Measurements from ENCODE around the gene CIT. TPM values are rescaled to one million over a fixed set of nuclear protein-coding genes. Genes with fewer than 3 reads are reported as not detected.

CIT gene
- total RNA-seq, 5 donors from 2014 or later (not counting 1 experiment from before 2014, with no cell fraction given) = 1.9 to 4.5 (median 2.1) TPM

- ATAC-seq (replicated peaks in 1 of 4) (no peak), DNase-seq (no peak)
- POLR2A ChIA-PET = no interaction called here
Observed at GRCh38 chr12:119770146-119770545, 107.0 kb downstream of the CIT start.

GRCh38 chr12:119762619-119763018 is 114.5 kb downstream of the CIT start:
- Histone ChIP-seq H3K4me1 (ENCODE audit: control insufficient read depth in 1 of 2, extremely low read depth in 1 of 2, insufficient read depth in 2 of 2, low read length in 2 of 2) (no peaks in the 10 kb centered on the region), H3K36me3 (ENCODE audit: control insufficient read depth in 2 of 2, extremely low read depth in 1 of 2, insufficient read depth in 1 of 2, low read length in 1 of 2) (no peaks in the 10 kb centered on the region), H3K27ac (ENCODE audit: low read length) (no peak overlapping the region), H3K27me3 (replicated peaks in 1 of 2; ENCODE audit: control insufficient read depth in 2 of 2, extremely low read depth in 1 of 2, insufficient read depth in 2 of 2, low read length in 1 of 2) (no peaks in the 10 kb centered on the region), H3K4me3 (ENCODE audit: control insufficient read depth in 1 of 2, extremely low read depth in 1 of 2, low read length in 1 of 2) (no peak overlapping the region), H3K9me3 (no peaks in the 10 kb centered on the region)
- no CpG with 5 or more reads among the region's 4 CpGs for WGBS (ENCODE audit: insufficient coverage)
- Mint-ChIP-seq H3K4me1 (no peaks in the 10 kb centered on the region), H3K27me3 (no peaks in the 10 kb centered on the region), H3K9me3 (peaks cover 0 to 8% (median 6%) of the 10 kb centered on the region in 3 donors), H3K4me3 (no peak overlapping the region), H3K27ac (no peak overlapping the region), H3K36me3 (peaks cover 4% of the 10 kb centered on the region)
- ChIA-PET CTCF (interaction anchor here in 1 of 2 donors (0.5 kb wide), 1 partner anchor 447 kb away, joined by 4 read pairs; no protein-coding TSS in a partner anchor), POLR2A (no interaction called here)
- DNase-seq (no peak), ATAC-seq (replicated peaks in 1 of 4) (no peak)

More at GRCh38 chr12:119770146-119770545, 107.0 kb downstream of the CIT start:
- Mint-ChIP-seq H3K36me3 (peaks cover 3% of the 10 kb centered on the region), H3K4me1 (no peaks in the 10 kb centered on the region), H3K4me3 (no peak overlapping the region), H3K27me3 (no peaks in the 10 kb centered on the region), H3K9me3 (no peaks in the 10 kb centered on the region), H3K27ac (no peak overlapping the region)
- Histone ChIP-seq H3K9me3 (no peaks in the 10 kb centered on the region), H3K36me3 (ENCODE audit: control insufficient read depth in 2 of 2, extremely low read depth in 1 of 2, insufficient read depth in 1 of 2, low read length in 1 of 2) (no peaks in the 10 kb centered on the region), H3K4me1 (ENCODE audit: control insufficient read depth in 1 of 2, extremely low read depth in 1 of 2, insufficient read depth in 2 of 2, low read length in 2 of 2) (no peaks in the 10 kb centered on the region), H3K4me3 (ENCODE audit: control insufficient read depth in 1 of 2, extremely low read depth in 1 of 2, low read length in 1 of 2) (no peak overlapping the region), H3K27ac (ENCODE audit: low read length) (no peak overlapping the region), H3K27me3 (replicated peaks in 1 of 2; ENCODE audit: control insufficient read depth in 2 of 2, extremely low read depth in 1 of 2, insufficient read depth in 2 of 2, low read length in 1 of 2) (no peaks in the 10 kb centered on the region)
- CTCF ChIA-PET = no interaction called here
- 100% methylated on average over 2 of the region's 5 CpGs for WGBS (ENCODE audit: insufficient coverage)

GRCh38 chr12:119758722-119759121 is 118.4 kb downstream of the CIT start:
- ChIA-PET POLR2A (no interaction called here), CTCF (no interaction called here)
- no peak overlapping the region for H3K4me3 Mint-ChIP-seq
- ATAC-seq (replicated peaks in 1 of 4) = no peak
- no peaks in the 10 kb centered on the region for H3K4me1 ChIP-seq (ENCODE audit: control insufficient read depth in 1 of 2, extremely low read depth in 1 of 2, insufficient read depth in 2 of 2, low read length in 2 of 2)
- H3K36me3 Mint-ChIP-seq = peaks cover 4% of the 10 kb centered on the region
- H3K27me3 Mint-ChIP-seq = no peaks in the 10 kb centered on the region
- no peaks in the 10 kb centered on the region for H3K9me3 ChIP-seq
- no peaks in the 10 kb centered on the region for H3K36me3 ChIP-seq (ENCODE audit: control insufficient read depth in 2 of 2, extremely low read depth in 1 of 2, insufficient read depth in 1 of 2, low read length in 1 of 2)
- no peak overlapping the region for H3K27ac Mint-ChIP-seq
- H3K4me3 ChIP-seq (ENCODE audit: control insufficient read depth in 1 of 2, extremely low read depth in 1 of 2, low read length in 1 of 2) = no peak overlapping the region
- peaks cover 0 to 8% (median 1%) of the 10 kb centered on the region in 3 donors for H3K9me3 Mint-ChIP-seq
- no peak overlapping the region for H3K27ac ChIP-seq (ENCODE audit: low read length)
- H3K4me1 Mint-ChIP-seq = no peaks in the 10 kb centered on the region
- no peak for DNase-seq
- 100% methylated on average over 2 of the region's 4 CpGs for WGBS (ENCODE audit: insufficient coverage)
- no peaks in the 10 kb centered on the region for H3K27me3 ChIP-seq (replicated peaks in 1 of 2; ENCODE audit: control insufficient read depth in 2 of 2, extremely low read depth in 1 of 2, insufficient read depth in 2 of 2, low read length in 1 of 2)

GRCh38 chr12:119758234-119758633 is 118.9 kb downstream of the CIT start:
- peaks cover 4% of the 10 kb centered on the region for H3K36me3 Mint-ChIP-seq
- no peaks in the 10 kb centered on the region for H3K27me3 Mint-ChIP-seq
- H3K4me3 ChIP-seq (ENCODE audit: control insufficient read depth in 1 of 2, extremely low read depth in 1 of 2, low read length in 1 of 2) = no peak overlapping the region
- no CpG with 5 or more reads among the region's 2 CpGs for WGBS (ENCODE audit: insufficient coverage)
- no peaks in the 10 kb centered on the region for H3K9me3 ChIP-seq
- ATAC-seq (replicated peaks in 1 of 4) (no peak), DNase-seq (no peak)
- ChIA-PET POLR2A (no interaction called here), CTCF (no interaction called here)
- peaks cover 0 to 5% (median 0%) of the 10 kb centered on the region in 3 donors for H3K9me3 Mint-ChIP-seq
- H3K27ac ChIP-seq (ENCODE audit: low read length) = no peak overlapping the region
- no peaks in the 10 kb centered on the region for H3K4me1 Mint-ChIP-seq
- H3K27me3 ChIP-seq (replicated peaks in 1 of 2; ENCODE audit: control insufficient read depth in 2 of 2, extremely low read depth in 1 of 2, insufficient read depth in 2 of 2, low read length in 1 of 2) = no peaks in the 10 kb centered on the region
- H3K27ac Mint-ChIP-seq = no peak overlapping the region
- no peaks in the 10 kb centered on the region for H3K36me3 ChIP-seq (ENCODE audit: control insufficient read depth in 2 of 2, extremely low read depth in 1 of 2, insufficient read depth in 1 of 2, low read length in 1 of 2)
- H3K4me3 Mint-ChIP-seq = no peak overlapping the region
- no peaks in the 10 kb centered on the region for H3K4me1 ChIP-seq (ENCODE audit: control insufficient read depth in 1 of 2, extremely low read depth in 1 of 2, insufficient read depth in 2 of 2, low read length in 2 of 2)

- no peak overlapping the region for H3K27ac Mint-ChIP-seq
- H3K27me3 ChIP-seq (replicated peaks in 1 of 2; ENCODE audit: control insufficient read depth in 2 of 2, extremely low read depth in 1 of 2, insufficient read depth in 2 of 2, low read length in 1 of 2) = no peaks in the 10 kb centered on the region
- H3K36me3 Mint-ChIP-seq = no peaks in the 10 kb centered on the region
- no peaks in the 10 kb centered on the region for H3K9me3 Mint-ChIP-seq
- 95% methylated on average over 9 of the region's 9 CpGs for WGBS (ENCODE audit: insufficient coverage)
- H3K4me3 ChIP-seq (ENCODE audit: control insufficient read depth in 1 of 2, extremely low read depth in 1 of 2, low read length in 1 of 2) = no peak overlapping the region
- no peaks in the 10 kb centered on the region for H3K9me3 ChIP-seq
- CTCF ChIA-PET = no interaction called here
- no peaks in the 10 kb centered on the region for H3K36me3 ChIP-seq (ENCODE audit: control insufficient read depth in 2 of 2, extremely low read depth in 1 of 2, insufficient read depth in 1 of 2, low read length in 1 of 2)
- POLR2A ChIA-PET = no interaction called here
- no peak overlapping the region for H3K4me3 Mint-ChIP-seq
- no peaks in the 10 kb centered on the region for H3K27me3 Mint-ChIP-seq
- no peak overlapping the region for H3K27ac ChIP-seq (ENCODE audit: low read length)
- H3K4me1 Mint-ChIP-seq = no peaks in the 10 kb centered on the region
- H3K4me1 ChIP-seq (ENCODE audit: control insufficient read depth in 1 of 2, extremely low read depth in 1 of 2, insufficient read depth in 2 of 2, low read length in 2 of 2) = no peaks in the 10 kb centered on the region
- ATAC-seq (replicated peaks in 1 of 4) = no peak
- no peak for DNase-seq
Observed at GRCh38 chr12:119751961-119752360, 125.2 kb downstream of the CIT start.

GRCh38 chr12:119749666-119750065 is 127.5 kb downstream of the CIT start:
- ChIA-PET CTCF (no interaction called here), POLR2A (interaction anchor here in 1 of 2 donors (0.6 kb wide), 1 partner anchor 19 kb away, joined by 3 read pairs; no protein-coding TSS in a partner anchor)
- no peaks in the 10 kb centered on the region for H3K27me3 Mint-ChIP-seq
- DNase-seq = no peak
- H3K27ac Mint-ChIP-seq = no peak overlapping the region
- Histone ChIP-seq H3K4me3 (ENCODE audit: control insufficient read depth in 1 of 2, extremely low read depth in 1 of 2, low read length in 1 of 2) (no peak overlapping the region), H3K27me3 (replicated peaks in 1 of 2; ENCODE audit: control insufficient read depth in 2 of 2, extremely low read depth in 1 of 2, insufficient read depth in 2 of 2, low read length in 1 of 2) (no peaks in the 10 kb centered on the region), H3K4me1 (ENCODE audit: control insufficient read depth in 1 of 2, extremely low read depth in 1 of 2, insufficient read depth in 2 of 2, low read length in 2 of 2) (no peaks in the 10 kb centered on the region), H3K36me3 (ENCODE audit: control insufficient read depth in 2 of 2, extremely low read depth in 1 of 2, insufficient read depth in 1 of 2, low read length in 1 of 2) (no peaks in the 10 kb centered on the region), H3K27ac (ENCODE audit: low read length) (no peak overlapping the region), H3K9me3 (no peaks in the 10 kb centered on the region)
- peaks cover 6% of the 10 kb centered on the region for H3K36me3 Mint-ChIP-seq
- H3K9me3 Mint-ChIP-seq = peaks cover 7 to 14% (median 8%) of the 10 kb centered on the region in 3 donors
- 97% methylated on average over 3 of the region's 4 CpGs for WGBS (ENCODE audit: insufficient coverage)
- ATAC-seq (replicated peaks in 1 of 4) = no peak
- H3K4me3 Mint-ChIP-seq = no peak overlapping the region
- no peaks in the 10 kb centered on the region for H3K4me1 Mint-ChIP-seq

GRCh38 chr12:119748497-119748896 is 128.6 kb downstream of the CIT start:
- Histone ChIP-seq H3K4me3 (ENCODE audit: control insufficient read depth in 1 of 2, extremely low read depth in 1 of 2, low read length in 1 of 2) (no peak overlapping the region), H3K27ac (ENCODE audit: low read length) (no peak overlapping the region), H3K4me1 (ENCODE audit: control insufficient read depth in 1 of 2, extremely low read depth in 1 of 2, insufficient read depth in 2 of 2, low read length in 2 of 2) (no peaks in the 10 kb centered on the region), H3K9me3 (no peaks in the 10 kb centered on the region), H3K27me3 (replicated peaks in 1 of 2; ENCODE audit: control insufficient read depth in 2 of 2, extremely low read depth in 1 of 2, insufficient read depth in 2 of 2, low read length in 1 of 2) (no peaks in the 10 kb centered on the region), H3K36me3 (ENCODE audit: control insufficient read depth in 2 of 2, extremely low read depth in 1 of 2, insufficient read depth in 1 of 2, low read length in 1 of 2) (no peaks in the 10 kb centered on the region)
- H3K27me3 Mint-ChIP-seq = no peaks in the 10 kb centered on the region
- POLR2A ChIA-PET = no interaction called here
- H3K27ac Mint-ChIP-seq = no peak overlapping the region
- H3K36me3 Mint-ChIP-seq = peaks cover 14% of the 10 kb centered on the region
- CTCF ChIA-PET = no interaction called here
- no CpG with 5 or more reads among the region's 8 CpGs for WGBS (ENCODE audit: insufficient coverage)
- H3K9me3 Mint-ChIP-seq = peaks cover 15 to 22% (median 17%) of the 10 kb centered on the region in 3 donors
- no peaks in the 10 kb centered on the region for H3K4me1 Mint-ChIP-seq
- H3K4me3 Mint-ChIP-seq = no peak overlapping the region
- DNase-seq = no peak
- no peak for ATAC-seq (replicated peaks in 1 of 4)
